HG02870 (cell line): Measurements from ENCODE around the gene HDDC3.

Experiments used
- ATAC-seq: cut with Tn5 transposase; IDR thresholded peaks from one replicate; pipeline ENCODE4 v1.9.1; 2021; ENCODE audit warnings: mild to moderate bottlenecking, moderate library complexity; ENCODE audit not compliant: unreplicated experiment

Gene HDDC3, protein sequence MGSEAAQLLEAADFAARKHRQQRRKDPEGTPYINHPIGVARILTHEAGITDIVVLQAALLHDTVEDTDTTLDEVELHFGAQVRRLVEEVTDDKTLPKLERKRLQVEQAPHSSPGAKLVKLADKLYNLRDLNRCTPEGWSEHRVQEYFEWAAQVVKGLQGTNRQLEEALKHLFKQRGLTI

DNA sequence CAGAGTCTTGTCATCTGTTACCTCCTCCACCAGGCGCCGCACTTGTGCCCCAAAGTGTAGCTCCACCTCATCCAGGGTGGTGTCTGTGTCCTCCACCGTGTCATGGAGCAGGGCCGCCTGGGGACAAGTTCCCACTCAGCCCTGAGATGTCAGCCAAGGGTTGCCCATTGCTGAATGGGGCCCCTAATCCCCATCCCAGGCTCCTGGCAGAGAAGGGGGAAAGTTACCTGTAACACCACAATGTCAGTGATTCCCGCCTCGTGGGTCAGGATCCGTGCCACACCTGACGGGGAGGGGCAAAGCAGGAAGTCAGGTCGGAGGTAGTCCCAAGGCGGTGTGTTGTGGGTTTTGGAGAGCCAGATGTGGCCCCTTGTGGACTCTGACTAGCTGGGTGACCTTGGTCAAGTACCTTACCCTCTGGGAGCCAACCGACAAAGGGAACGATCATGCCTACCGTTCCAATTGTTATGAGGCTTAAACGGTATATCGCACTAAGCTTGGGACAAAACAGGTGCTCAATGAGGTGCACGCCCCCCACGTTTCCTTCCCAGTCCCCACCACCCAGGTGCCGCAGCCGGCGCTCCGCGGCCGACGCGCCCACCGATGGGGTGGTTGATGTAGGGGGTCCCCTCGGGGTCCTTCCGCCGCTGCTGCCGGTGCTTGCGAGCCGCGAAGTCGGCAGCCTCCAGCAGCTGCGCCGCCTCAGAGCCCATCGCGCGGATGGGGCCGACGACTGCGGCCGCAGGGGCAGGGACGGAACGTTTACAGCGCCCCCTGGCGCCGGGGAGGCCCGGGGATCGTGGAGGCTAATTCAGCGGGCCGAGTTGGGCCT lies at the start of gene HDDC3:
HDDC3 (minus strand) TSS at position 722 of the 832 bp plus-strand sequence; CDS start at position 713, 9 bp downstream.
- ATAC-seq = peak; percentile 34

DNA sequence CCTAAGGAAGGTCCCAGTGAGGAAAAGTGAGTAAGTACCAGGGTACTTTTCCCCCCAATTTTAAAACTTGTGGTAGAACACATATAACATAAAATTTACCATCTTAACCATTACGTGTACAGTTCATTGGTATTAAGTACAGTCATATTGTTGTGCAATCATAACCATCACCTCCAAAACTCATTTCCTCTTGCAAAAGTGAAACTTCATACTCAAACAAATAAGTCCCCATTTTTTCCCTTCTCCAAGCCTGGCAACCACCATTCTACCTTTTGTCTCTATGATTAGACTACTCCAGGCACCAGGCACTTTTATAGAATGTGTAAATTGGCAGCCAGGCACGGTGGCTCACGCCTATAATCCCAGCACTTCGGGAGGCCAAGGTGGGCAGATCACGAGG lies 49.8 kb upstream of the HDDC3 start:
- peak; percentile 26 for ATAC-seq

DNA sequence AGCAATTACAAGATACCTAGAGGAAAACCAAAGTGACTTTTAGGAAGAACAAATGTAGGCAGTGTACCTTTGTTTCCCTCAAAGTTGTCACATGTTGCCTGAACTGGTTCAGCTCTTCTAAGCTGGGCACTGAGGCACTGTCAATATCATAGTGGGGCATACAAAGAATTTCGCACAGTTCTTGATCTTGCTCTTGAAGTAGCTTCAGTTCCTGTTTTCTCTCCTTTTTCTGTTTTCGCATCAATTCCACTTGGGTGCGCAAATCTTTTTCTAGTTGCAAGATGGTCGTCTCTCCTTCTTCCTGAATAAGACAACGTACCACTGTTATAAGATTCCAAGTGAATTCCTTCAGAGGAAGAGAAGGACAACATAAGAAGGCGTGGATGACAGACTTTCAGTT lies 49.3 kb upstream of the HDDC3 start:
- peak; percentile 92 for ATAC-seq

DNA sequence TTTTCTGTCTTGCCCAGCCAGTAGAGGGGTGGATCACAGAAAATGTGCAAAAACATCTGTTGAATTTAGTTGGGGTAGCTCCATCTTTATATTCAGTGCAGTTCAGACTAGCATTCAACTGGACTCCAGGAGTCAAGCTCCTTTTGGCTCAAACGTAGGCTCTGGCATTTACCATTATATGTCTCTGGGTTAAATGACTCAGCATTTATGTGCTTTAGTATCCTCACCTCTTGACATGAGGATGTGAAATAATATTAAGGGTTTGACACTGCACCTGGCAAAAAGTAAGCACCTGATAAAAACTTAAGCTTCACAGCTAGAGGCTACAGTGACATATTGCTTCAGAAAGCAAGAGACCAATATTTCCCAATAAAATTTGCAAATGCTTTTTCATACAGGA lies 47.2 kb upstream of the HDDC3 start:
- ATAC-seq = no peak

DNA sequence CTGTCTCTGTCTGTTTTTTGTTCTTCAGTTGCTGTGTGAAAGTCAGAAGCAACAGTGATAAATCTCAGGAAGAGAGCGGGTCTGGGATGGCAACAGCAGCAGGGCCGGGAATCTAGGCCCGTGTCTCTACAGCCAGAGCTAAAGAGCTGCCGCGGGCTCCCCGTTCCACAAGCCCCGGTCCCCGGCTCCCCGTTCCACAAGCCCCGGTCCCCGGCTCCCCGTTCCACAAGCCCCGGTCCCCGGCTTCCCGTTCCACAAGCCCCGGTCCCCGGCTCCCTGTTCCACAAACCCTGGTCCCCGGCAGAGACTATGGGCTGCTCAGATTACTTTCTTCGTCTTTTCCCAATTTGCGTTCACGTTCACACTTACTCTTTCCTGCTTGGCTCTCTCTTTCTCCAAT lies 41.9 kb upstream of the HDDC3 start:
- ATAC-seq = no peak

DNA sequence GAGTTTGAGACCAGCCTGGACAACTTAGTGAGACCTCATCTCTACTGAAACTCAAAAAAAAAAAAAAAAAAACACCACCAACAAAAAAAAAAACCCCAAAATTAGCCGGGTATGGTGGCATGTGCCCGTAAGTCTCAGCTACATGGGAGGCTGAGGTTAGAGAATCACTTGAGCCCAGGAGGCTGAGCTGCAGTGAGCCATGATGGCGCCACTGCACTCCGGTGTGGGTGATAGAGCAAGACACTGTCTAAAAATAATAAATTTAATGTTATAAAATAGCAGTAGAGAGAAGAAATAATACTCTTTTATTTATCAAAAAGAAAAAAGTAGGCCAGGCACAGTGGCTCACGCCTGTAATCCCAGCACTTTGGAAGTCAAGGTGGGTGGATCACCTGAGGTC lies 39.8 kb upstream of the HDDC3 start:
- ATAC-seq = no peak

DNA sequence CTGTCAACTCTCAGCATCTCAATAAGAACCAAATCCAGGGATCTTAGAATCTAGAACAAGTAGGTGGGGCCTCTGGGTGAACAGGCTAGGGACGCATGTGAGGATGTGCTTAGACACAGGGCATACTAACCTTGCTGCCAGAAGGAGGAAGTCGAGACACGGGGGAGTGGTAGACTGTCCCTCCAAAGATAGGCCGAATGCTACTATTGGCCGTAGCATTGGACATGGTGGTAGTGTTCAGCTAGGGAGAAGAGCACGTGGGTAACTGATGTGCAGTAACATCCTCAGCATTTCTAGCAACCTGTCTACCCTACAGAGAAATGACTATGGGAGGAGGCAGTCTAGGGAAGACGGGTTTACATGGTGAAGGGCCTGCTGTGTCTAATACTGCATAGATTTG lies 37.9 kb upstream of the HDDC3 start:
- ATAC-seq = no peak

DNA sequence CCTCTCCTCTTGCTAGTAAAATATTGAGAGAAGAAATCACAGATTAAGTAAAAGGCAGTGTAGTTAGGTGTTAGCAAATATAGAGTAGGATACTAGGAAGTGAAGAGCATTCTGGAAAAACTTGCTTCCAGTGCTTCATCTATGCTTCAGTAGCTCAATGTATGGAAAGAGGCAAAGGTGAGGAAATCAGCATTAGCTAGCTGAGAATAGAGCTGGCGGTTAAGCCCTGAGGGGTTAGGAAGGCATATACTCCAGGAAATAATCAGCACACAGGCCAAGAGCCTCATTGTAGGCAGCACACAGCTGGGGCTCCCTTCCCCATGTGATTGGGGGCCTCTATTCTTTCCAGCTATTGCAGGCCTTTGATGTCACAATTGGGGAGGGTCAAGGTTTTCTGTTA lies 36.1 kb upstream of the HDDC3 start:
- ATAC-seq = no peak

DNA sequence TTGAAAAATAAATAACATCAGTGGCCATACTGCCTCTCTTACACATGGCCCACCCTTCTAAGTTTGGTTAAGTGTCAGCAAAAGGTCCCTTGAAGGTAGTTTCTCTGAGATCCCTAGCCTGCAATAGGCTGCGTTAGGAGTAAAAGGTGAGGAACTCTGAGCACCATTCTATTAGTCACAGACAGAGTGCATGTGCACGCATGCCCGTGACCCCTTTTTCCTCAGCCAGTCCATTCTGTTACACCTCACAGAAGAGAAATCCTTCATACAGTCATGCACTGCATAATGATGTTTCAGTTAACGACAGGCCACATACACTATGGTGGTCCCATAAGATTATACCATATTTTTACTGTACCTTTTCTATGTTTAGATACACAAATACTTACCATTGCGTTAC lies 34.9 kb upstream of the HDDC3 start:
- ATAC-seq = no peak

DNA sequence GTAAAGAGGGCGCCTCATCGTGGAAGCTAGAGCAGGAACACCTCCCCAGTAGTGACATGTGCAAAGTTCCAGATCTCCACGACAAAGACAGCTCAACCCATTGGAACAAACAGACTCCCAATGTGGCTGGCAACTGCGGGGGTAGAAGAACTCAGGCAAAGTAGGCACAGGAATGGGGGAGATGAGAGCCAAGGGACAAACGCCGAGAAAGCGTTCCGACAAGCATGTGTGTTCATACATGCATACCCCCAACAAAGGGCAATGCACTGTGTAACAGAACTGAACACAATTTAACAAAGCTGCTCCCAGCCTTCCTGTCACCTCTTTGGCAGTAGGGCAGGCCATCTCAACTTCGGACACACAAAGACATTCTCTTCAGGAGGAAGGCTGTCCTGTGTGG lies 33.9 kb upstream of the HDDC3 start:
- no peak for ATAC-seq

DNA sequence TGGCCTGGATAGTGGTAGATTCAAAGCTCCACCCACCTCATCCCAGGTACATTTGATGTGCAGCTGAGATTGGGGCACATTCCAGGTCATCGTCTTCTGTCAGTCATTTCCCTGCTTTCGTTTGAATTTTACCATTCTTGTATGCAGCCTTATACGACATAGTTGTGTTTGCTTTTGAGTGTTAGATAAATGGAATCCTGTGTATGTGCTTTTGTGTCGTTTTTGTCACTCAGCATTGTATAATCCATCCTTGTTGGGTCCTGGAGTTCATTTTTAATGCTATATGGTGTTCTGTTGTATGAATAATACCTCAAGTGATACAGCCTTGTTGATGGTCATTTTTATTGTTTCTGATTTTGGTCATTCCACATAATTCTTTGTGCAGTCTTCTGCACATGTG lies 29.7 kb upstream of the HDDC3 start:
- ATAC-seq = no peak

DNA sequence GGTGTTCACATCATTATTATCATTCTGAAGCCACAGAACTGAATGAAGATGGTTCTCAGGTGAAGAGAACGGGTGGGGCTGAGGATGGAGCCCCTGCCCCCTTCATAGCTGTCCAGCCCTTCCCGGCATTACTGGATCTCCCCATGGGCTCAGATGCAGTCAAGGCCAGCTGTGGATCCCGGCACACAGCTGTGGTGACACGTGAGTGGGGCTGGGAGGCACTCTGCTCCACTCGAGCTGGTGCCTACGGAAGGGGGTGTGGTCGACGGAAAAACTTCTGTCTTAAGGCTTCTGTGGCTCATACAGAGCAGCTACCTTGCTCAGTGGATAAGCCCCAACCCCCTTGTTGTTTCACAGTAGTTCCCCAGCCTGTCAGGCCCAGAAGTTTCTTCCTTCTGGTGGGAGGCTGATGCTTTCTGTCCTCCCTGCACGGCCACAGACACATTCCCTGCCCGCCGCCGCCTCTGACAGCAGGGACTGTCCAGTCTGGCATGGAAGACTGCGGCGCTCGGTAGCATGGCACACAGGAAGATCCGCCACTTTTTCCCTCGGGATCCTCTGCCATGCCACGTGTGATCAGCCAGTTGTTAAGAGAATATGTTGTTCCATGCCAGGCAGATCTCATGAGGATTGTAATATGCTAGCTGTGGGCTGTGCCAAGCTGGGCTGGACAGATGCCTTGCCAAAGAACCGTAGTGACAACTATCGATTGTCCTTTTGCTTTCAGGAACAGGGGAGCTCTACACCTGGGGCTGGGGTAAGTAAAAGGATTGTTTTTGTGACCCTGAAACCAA lies 28.1 kb upstream of the HDDC3 start:
- ATAC-seq = no peak

DNA sequence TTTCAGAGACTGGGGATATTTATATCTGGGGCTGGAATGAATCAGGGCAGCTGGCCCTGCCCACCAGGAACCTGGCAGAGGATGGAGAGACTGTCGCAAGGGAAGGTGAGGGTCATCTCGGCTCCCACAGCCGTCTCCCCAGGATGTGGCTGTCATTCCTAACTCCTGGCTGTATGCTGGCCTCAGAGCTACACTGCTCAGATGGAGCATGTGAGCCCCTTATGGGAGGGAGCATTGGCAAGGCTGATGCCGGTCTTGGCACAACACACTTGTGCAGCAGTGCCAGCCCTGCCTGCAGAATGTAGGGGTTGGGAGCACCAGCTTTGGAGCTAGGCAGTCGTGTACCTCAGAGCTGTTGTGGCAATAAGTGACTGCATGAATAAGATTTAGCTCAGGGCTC lies 27.5 kb upstream of the HDDC3 start:
- ATAC-seq = no peak

DNA sequence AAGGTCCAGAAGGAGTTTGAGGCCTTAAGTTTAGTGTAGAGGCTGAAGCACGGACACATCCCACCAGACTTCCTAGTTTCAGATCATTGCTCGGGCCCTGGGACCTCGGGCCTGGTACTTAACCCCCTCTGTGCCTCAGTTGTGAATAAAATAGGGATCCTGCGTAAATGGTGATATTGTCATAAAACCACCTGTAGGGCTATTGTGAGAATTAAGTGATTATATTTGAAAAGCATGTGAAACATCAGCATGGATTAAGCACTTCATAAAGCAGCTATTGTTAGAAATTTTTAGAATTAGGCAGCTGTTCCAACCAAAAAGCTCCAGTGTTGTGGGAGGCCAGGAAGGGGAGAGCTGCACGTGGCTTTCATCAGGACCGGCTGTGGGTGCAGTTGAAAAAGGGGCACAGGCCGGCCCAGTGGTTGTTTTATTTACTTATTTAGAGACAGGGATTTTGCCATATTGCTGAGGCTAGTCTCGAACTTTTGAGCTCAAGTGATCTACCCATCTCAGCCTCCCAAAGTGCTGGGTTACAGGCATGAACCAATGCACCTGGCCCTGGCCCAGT lies 26.8 kb upstream of the HDDC3 start:
- no peak for ATAC-seq

DNA sequence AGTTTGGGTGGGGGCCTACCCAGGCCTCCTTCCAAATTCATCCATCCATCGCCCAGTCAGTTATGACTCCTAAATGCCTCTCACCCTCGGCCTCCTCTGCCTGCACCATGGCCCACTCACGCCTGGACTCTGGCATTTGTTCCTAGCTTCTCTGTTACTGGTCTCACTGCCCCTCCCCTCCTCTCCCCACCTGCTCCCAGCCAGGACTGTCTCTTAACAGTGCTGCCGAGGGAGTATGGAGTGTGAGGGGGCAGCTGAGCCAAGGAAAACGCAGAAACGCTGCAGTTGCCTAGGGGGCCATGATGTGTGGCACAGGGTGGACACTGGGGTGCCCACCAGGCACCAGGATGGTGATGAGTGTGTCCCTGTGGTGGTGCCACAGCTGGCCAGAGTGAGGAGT lies 25.4 kb upstream of the HDDC3 start:
- ATAC-seq = no peak

DNA sequence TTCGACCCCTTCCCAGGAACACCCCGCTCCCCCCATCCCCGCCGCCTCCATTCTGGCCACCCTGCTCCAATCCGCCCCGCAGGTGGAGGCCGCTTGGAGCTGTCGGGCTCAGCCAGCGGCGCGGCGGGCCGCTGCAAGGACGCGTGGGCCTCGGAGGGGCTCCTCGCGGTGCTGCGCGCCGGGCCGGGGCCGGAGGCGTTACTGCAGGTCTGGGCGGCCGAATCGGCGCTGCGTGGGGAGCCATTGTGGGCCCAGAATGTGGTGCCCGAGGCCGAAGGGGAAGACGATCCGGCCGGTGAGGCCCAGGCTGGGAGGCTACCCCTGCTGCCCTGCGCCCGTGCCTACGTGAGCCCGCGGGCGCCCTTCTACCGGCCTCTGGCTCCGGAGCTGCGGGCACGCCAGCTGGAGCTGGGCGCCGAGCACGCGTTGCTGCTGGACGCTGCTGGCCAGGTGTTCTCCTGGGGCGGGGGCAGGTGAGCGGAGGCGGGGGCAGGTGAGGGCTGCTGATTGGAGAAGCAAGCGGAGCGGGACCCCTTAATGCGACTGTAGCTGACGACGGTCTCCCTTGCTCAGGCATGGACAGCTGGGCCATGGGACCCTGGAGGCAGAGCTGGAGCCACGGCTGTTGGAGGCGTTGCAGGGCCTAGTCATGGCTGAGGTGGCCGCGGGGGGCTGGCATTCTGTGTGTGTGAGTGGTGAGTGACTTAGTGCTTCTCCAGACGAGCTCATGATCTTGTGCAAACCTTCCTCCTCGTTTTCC lies 24.9 kb upstream of the HDDC3 start:
- no peak for ATAC-seq

DNA sequence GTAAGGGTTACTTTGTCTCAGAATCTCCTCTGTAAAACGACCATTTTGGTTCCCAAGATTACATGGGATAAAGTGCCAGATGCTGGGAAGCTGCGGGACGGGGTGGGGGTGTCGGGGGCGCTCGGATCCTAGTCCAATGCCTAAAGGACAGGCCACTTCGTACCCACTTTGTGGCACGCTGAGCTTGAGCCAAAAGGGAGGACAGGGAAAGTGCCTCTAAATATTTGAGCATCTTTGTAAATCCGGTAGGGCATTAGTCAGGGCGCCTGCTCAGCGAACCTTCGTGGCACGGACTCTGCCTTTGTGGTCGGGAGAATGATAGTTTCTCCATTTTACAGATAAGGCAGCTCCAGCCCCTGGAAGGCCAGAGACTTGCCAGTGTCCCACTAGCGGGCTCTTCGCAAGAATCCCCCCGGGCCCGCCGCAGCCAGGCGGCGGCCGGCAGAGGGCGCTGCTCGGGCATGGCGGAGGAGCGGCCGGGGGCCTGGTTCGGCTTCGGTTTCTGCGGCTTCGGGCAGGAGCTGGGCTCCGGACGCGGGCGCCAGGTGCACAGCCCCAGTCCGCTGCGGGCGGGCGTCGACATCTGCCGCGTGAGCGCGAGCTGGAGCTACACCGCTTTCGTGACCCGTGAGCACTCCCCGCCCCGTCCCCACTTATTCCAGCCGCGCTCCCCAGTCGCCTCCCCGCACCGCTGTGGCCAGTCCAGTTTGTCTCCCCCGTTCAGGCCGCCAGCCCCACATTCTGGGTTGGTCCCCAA lies 24.1 kb upstream of the HDDC3 start:
- ATAC-seq = no peak

DNA sequence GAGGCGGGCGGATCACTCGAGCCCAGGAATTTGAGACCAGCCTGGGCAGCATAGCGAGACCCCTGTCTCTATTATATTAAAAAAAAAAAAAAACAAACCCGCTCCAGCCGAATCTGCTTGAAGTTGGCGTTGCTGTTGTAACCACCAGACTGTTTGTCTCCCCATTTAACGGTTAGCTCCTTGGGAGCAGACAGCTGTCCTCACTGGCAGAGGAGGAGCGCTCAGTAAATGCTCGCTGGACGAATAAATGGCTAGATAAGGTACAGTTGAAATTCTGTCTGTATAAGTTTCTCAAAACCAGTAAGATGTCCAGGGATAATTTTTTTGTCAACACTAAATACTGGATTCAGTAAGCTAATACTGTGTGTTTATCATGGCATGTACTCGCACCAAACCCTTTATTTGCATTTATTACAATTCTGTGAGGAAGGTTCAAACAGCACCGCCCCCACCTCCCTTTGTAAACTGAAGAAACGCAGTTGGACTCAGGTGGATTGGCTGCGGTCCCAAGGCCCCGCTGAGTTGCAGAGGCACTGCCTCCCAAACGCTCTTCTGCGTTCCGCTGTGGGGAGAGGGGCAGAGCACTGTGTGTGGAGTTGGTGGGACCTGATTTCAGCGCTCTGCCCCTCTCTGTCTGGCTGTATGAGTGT lies 23.4 kb upstream of the HDDC3 start:
- ATAC-seq = no peak
